Measurements from ENCODE around the gene DCST1. TPM values are rescaled to one million over a fixed set of nuclear protein-coding genes. Genes with fewer than 3 reads are reported as not detected.

Gene DCST1
- total RNA-seq, 2 donors from 2014 or later = not detected

DNA sequence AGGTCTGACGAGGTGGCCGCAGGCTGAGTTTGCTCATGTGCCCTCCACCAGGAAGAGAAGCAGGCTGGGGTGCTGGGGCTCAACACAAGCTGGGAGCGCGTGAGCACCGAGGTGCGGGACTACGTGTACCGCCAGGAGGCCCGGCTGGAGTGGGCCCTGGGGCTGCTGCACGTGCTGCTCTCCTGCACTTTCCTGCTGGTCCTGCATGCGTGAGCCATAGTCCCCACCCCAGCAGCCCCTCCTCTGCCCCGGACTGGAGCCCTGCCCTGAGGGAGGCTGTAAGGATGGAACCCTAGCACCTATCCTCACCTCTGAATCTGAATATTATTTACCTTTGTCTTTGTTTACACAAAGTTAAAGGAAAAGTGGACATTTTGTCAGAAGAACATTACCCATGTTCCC, 9.7 kb downstream of the DCST1 start:
- H3K4me3 ChIP-seq (ENCODE audit: low read length) = no peak overlapping the region
- H3K36me3 ChIP-seq (ENCODE audit: control insufficient read depth, insufficient read depth, low read length) = no peaks in the 10 kb centered on the region
- Mint-ChIP-seq H3K9me3 (no peaks in the 10 kb centered on the region), H3K4me1 (peaks cover 8% of the 10 kb centered on the region), H3K4me3 (no peak overlapping the region), H3K27me3 (ENCODE audit: insufficient read depth) (peaks cover 19% of the 10 kb centered on the region), H3K36me3 (ENCODE audit: low read depth) (no peaks in the 10 kb centered on the region), H3K27ac (no peak overlapping the region)
- no peak overlapping the region for H3K9ac ChIP-seq (ENCODE audit: extremely low read depth, low read length, poor library complexity, severe bottlenecking)
- WGBS, 2 experiments (ENCODE audit: insufficient coverage in 1 of 2, insufficient read length in 1 of 2) = 86% methylated on average over 4 to 12 of the region's 12 CpGs
- no peaks in the 10 kb centered on the region for H3K27me3 ChIP-seq (ENCODE audit: control insufficient read depth, insufficient read depth, low read length, poor library complexity, severe bottlenecking)
- DNase-seq = no peak
- H3K4me1 ChIP-seq (ENCODE audit: control insufficient read depth, insufficient read depth, low read length) = no peaks in the 10 kb centered on the region
- H3K27ac ChIP-seq (ENCODE audit: low read depth, low read length) = no peak overlapping the region
- TF ChIP-seq, protein P1, sequence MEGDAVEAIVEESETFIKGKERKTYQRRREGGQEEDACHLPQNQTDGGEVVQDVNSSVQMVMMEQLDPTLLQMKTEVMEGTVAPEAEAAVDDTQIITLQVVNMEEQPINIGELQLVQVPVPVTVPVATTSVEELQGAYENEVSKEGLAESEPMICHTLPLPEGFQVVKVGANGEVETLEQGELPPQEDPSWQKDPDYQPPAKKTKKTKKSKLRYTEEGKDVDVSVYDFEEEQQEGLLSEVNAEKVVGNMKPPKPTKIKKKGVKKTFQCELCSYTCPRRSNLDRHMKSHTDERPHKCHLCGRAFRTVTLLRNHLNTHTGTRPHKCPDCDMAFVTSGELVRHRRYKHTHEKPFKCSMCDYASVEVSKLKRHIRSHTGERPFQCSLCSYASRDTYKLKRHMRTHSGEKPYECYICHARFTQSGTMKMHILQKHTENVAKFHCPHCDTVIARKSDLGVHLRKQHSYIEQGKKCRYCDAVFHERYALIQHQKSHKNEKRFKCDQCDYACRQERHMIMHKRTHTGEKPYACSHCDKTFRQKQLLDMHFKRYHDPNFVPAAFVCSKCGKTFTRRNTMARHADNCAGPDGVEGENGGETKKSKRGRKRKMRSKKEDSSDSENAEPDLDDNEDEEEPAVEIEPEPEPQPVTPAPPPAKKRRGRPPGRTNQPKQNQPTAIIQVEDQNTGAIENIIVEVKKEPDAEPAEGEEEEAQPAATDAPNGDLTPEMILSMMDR (conservative IDR thresholded peaks at IDR 0.05) = no peak
- H3K9me3 ChIP-seq (ENCODE audit: control insufficient read depth, low read length) = no peaks in the 10 kb centered on the region

DNA sequence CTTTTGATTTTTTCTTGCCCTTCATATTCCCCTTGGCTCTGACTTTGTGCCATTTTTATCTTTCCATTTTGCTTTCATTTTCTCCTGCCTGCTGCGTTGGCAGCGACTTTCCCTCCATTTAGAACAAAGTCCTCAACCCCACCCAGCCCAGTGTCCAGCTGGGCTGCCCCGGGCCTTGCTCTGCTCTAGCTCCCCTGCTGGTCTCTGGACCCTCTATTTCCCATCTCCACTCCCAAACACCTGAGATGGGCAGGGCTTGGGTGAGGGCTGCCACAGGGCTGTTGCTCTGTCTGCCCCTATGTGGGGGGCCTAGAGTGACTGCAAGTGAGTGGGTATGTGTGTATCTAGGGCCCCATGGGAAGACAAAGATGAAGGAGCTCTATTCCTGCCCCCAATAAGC, 10.2 kb downstream of the DCST1 start:
- Histone ChIP-seq H3K27me3 (ENCODE audit: control insufficient read depth, insufficient read depth, low read length, poor library complexity, severe bottlenecking) (no peaks in the 10 kb centered on the region), H3K9me3 (ENCODE audit: control insufficient read depth, low read length) (no peaks in the 10 kb centered on the region), H3K36me3 (ENCODE audit: control insufficient read depth, insufficient read depth, low read length) (no peaks in the 10 kb centered on the region), H3K9ac (ENCODE audit: extremely low read depth, low read length, poor library complexity, severe bottlenecking) (no peak overlapping the region), H3K4me3 (ENCODE audit: low read length) (no peak overlapping the region), H3K4me1 (ENCODE audit: control insufficient read depth, insufficient read depth, low read length) (no peaks in the 10 kb centered on the region), H3K27ac (ENCODE audit: low read depth, low read length) (no peak overlapping the region)
- WGBS, 2 experiments (ENCODE audit: insufficient coverage in 1 of 2, insufficient read length in 1 of 2) = 92% methylated on average over 3 of the region's 3 CpGs; no CpG with 5 or more reads in 1 of the 2 experiments
- Mint-ChIP-seq H3K4me1 (peaks cover 5% of the 10 kb centered on the region), H3K36me3 (ENCODE audit: low read depth) (no peaks in the 10 kb centered on the region), H3K27ac (no peak overlapping the region), H3K9me3 (no peaks in the 10 kb centered on the region), H3K27me3 (ENCODE audit: insufficient read depth) (peaks cover 16% of the 10 kb centered on the region), H3K4me3 (no peak overlapping the region)
- no peak for DNase-seq
- TF ChIP-seq, protein P1 (conservative IDR thresholded peaks at IDR 0.05) = no peak

DNA sequence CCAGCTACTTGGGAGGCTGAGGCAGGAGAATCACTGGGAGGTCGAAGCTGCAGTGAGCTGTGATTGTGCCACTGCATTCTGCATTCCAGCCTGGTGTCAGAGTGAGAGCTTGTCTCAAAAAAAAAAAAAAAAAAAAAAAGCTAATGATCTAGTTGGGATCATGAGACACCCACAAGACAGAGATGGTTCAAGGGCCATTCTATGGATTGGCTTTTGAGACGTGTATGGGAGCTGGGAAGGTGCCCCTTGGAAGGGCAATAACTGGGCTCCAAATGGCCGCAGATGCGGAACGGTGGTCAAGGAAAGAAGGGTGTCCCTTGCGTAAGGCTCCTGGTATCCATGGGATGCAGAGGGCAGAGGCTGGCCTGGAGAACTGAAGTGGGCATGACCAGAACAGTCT, 10.7 kb downstream of the DCST1 start:
- H3K9me3 ChIP-seq (ENCODE audit: control insufficient read depth, low read length) = no peaks in the 10 kb centered on the region
- H3K4me1 ChIP-seq (ENCODE audit: control insufficient read depth, insufficient read depth, low read length) = no peaks in the 10 kb centered on the region
- H3K36me3 ChIP-seq (ENCODE audit: control insufficient read depth, insufficient read depth, low read length) = no peaks in the 10 kb centered on the region
- peaks cover 6% of the 10 kb centered on the region for H3K4me1 Mint-ChIP-seq
- H3K4me3 ChIP-seq (ENCODE audit: low read length) = no peak overlapping the region
- WGBS, 2 experiments (ENCODE audit: insufficient coverage in 1 of 2, insufficient read length in 1 of 2) = 96% methylated on average over 6 of the region's 6 CpGs
- DNase-seq = no peak
- H3K27ac ChIP-seq (ENCODE audit: low read depth, low read length) = no peak overlapping the region
- no peaks in the 10 kb centered on the region for H3K9me3 Mint-ChIP-seq
- no peak overlapping the region for H3K9ac ChIP-seq (ENCODE audit: extremely low read depth, low read length, poor library complexity, severe bottlenecking)
- no peak overlapping the region for H3K4me3 Mint-ChIP-seq
- TF ChIP-seq, protein P1 (conservative IDR thresholded peaks at IDR 0.05) = no peak
- no peaks in the 10 kb centered on the region for H3K36me3 Mint-ChIP-seq (ENCODE audit: low read depth)
- peak overlapping the region; percentile 81 for H3K27ac Mint-ChIP-seq
- peaks cover 15% of the 10 kb centered on the region for H3K27me3 Mint-ChIP-seq (ENCODE audit: insufficient read depth)
- no peaks in the 10 kb centered on the region for H3K27me3 ChIP-seq (ENCODE audit: control insufficient read depth, insufficient read depth, low read length, poor library complexity, severe bottlenecking)

Measured in endodermal cell (in vitro differentiated cells).